HG03103 (cell line): Measurements from ENCODE around the gene LIMS2.

Source experiments
- ATAC-seq: cut with Tn5 transposase; IDR thresholded peaks from one replicate; pipeline ENCODE4 v1.9.1; 2021; ENCODE audit warnings: low read depth; ENCODE audit not compliant: unreplicated experiment

The LIMS2 gene

GRCh38 chr2:127678531-127678930 lies 3.2 kb upstream of the LIMS2 start:
- ATAC-seq = no peak

DNA sequence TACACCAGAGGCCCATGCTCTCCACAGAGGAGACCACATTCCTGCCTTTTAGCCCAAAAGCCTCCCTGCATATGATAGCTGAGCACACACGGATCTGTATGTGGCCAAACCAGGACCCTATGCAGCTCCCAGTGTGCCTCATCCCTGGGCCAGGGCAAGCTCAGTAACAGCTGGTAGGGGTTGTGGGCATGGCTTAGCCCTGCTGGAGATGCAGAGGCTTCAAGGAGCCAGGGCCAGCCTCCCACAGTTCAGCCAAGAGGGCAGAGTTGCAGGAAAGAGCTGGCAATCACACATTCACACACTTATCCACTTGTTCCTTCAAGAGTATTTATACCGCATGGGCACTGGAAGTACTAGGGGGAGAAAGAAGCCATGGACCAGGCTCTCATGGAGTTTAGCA lies 1.6 kb upstream of the LIMS2 start:
- ATAC-seq = no peak

DNA sequence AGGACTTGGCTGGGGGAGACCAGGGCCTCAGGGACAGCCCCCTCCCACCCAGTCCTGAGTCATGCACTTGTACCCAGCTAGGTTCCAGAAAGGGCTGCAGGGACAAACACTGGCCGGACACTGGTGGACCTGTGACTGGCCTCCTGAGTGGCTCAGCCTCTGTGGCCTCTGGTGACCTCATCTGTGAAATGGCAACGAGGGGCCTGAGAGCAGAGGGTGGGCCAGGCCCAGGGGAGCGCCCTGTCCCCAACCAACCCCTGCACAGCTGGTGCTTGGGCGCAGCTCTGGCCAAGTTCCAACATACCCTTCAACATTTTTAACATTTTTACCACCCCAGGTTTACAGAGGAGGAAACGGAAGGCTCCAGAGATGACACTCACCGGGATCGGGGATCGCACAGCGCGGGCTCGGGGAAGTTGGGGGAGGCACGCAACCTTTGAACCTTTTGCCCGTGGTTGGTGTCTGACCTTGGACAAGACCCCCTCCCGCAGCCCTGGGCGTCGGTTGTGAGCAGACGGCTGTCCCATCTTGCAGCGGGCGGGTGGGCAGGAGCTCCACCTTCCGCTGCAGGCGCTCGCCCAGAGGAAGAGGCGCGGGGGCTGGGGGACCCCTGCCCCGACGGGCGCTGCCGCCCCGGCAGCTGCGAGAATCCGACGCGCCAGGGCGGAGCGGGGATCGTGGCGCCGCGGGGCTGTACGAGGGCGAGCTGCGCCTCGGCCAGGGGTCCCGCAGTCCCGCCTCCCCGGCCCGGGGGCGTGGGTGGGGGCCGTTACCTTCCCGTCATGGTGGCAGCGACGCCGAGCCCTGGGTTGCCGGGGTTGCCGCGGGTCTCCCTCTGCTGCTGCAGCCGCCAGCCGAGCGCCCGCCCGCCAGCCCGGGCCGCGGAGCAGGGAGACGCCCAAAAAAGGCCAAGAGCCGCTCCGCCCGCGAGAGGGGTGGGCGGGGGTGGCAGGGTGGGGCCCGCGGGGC lies 805 bp downstream of the LIMS2 start:
- ATAC-seq = no peak

GRCh38 chr2:127673291-127674069 lies 1.9 kb downstream of the LIMS2 start:
- ATAC-seq = no peak

DNA sequence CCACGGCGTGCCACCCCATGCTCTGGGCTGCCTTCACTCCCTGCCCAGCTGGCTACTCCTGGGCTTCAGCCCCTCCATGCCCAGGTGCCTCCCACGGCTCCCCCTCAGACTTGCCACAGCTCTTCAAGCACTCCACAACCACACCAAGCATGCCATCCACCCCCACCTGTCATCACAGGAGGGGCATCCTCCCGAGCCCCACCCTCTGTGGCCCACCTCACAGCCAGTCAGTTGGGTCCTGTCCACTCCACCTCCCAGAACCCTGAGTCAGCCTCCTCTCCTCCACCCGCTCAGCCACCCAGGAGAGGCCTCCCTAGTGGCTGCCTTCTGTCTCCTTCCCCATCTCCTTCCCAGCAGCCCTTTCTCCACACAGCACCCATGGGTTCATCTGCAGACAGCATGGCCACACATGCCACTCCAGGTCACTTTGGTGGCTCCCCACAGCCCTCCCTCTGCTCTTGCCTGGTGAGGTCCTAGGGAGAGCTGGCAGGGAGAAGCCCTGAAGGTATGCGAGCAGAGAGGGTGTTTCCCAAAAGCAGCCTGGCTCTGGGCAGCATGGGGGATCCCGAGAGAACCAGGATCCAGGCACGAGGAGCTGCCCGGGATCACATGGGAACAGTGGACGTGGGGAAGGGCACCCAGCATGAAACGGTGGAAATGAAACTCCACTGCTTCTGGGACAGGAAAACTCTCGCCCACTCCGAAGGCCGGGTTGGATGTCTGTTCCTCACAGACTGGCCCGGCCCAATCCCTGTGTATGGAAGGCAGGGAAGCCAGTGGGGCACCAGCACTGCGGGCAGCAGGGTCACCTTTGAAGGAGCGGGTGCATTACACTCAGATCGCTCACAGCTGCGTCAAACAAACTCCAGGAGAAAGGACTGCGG lies 2.7 kb downstream of the LIMS2 start:
- no peak for ATAC-seq

DNA sequence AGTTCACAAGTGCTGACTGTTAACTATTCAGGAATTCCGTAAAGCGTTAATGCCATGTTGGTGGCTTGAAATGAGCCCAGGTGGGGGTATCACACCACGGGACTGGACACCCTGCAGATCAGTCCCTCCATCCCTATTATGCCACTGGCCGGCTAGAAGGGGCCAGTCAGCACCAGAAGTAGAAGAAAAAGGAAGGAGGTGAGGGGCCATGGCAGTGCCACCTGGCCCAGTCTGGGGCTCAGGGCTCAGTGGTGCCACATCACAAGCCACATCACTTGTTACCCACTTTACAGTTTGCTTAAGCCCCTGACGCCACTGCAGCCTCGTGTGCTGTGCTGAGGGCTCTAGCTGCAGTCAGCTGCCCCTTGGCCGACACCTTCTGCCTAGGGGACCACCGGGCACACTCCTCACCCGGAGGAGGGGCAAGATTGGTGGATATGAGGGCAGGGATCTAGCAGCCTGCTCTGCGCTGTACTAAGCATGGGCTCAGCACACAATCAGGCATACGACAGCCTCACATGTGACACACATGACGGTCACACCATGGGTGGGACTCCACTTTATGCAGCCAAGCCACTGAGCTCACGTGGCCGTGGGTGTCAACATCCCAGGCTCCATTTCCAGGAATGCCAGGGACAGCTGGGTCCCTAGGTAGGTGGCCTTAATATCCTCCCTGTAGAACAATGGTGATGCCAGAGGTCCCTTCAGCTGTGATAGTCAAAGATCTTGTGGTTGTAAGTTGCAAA lies 3.6 kb downstream of the LIMS2 start:
- no peak for ATAC-seq

DNA sequence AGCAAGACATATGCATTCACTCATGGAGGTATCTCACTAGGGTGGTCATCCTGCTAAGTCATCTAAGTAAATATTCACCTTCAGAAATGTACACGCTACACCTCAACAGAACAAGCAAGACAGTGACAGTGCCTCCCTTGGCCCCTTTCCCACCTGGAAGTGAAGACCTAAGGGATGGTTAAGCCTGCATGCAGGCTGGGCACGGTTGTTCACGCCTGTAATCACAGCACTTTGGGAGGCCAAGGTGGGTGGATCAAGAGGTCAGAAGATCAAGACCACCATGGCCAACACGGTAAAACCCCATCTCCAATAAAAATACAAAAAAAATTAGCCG lies 4.4 kb downstream of the LIMS2 start:
- ATAC-seq = no peak

GRCh38 chr2:127670055-127670956 lies 5.0 kb downstream of the LIMS2 start:
- ATAC-seq = no peak

GRCh38 chr2:127669056-127669455 lies 6.3 kb downstream of the LIMS2 start:
- ATAC-seq = no peak

GRCh38 chr2:127665267-127665893 lies 9.9 kb downstream of the LIMS2 start:
- ATAC-seq = no peak

GRCh38 chr2:127664895-127665225 lies 10.5 kb downstream of the LIMS2 start:
- ATAC-seq = no peak

- no peak for ATAC-seq
These were observed 11.1 kb downstream of the LIMS2 start for GRCh38 chr2:127664065-127664894.

- no peak for ATAC-seq
These were observed 11.7 kb downstream of the LIMS2 start for GRCh38 chr2:127663566-127664064.

DNA sequence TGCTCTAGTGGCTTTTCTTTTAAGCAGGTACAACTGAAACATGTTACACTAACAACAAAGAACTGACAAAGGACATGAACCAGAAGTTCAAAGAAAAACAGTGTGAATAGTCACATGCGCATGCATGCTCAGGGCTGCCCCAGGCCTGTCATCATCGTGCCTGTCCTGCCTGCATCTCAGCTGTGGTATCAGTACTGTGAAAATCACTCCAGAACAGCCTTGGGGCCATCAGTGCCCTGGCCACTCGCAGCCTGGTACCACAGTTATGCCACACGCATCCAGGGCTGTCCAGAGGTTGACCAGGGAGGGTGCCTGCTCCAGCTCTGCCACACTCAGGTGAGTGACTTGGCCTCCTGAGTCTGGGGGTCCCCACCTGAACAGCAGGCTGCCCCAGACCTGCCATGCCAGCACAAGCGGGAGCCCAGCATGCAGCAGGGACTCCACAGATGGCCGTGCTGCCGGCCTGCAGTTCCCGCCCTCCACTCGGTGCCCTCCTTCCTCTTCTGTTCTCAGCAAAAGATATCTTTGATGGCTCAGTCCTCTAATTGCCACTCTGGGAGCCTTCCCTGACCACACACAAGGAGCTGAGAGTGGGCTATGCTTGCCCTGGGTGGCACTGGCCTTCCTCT lies 12.3 kb downstream of the LIMS2 start:
- ATAC-seq = no peak

- no peak for ATAC-seq
These were observed 13.3 kb downstream of the LIMS2 start for GRCh38 chr2:127661949-127662510.

GRCh38 chr2:127661072-127661649 lies 14.2 kb downstream of the LIMS2 start:
- no peak for ATAC-seq

- no peak for ATAC-seq
These were observed 15.1 kb downstream of the LIMS2 start for GRCh38 chr2:127660291-127660578.
